Measurements from ENCODE around the gene ZNF281. TPM values are rescaled to one million over a fixed set of nuclear protein-coding genes. Genes with fewer than 3 reads are reported as not detected.

The ZNF281 gene
- total and polyA plus RNA-seq, 9 of the 15 experiments (the other 6 are each of a cell fraction or from before 2014, with no cell fraction given) = 9.6 to 24.9 (median 16.5) TPM

DNA sequence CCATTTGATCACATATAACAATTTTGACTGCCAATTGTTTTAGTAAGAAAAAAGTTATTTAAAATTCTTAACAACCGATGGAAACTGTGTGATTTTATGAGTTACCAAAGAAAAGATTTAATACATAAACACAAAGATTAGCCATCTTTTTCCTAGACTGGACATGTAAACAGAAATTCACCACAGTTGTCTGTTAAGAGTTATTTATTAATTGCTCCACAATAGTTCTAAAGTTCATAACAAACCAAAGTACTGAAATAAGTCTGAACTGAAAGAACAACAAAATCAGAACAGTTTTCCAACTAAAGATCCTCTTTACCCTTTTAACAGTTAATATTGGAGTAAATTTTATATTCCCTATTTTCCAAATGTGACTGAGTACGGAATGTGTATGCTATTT, 8.6 kb downstream of the ZNF281 start:
- H3K36me3 ChIP-seq (ENCODE audit: control insufficient read depth, insufficient read depth, low read length) = peaks cover 25% of the 10 kb centered on the region; the same call in 2 of the 3 replicates
- peaks cover 15% of the 10 kb centered on the region for H3K79me2 ChIP-seq (ENCODE audit: control insufficient read depth, insufficient read depth, low read length)
- 96% methylated on average over 2 of the region's 2 CpGs for WGBS (ENCODE audit: insufficient coverage, low coverage, missing lambda C conversion rate)
- H3K4me1 ChIP-seq (replicated peaks in 1 of 2; ENCODE audit: control insufficient read depth in 2 of 2, insufficient read depth in 2 of 2, low read length in 2 of 2) = peaks cover 0 to 4% of the 10 kb centered on the region in 2 experiments; a peak in 1 of 5 replicates
- H2AFZ ChIP-seq (ENCODE audit: low read depth, low read length) = no peak overlapping the region
- TF ChIP-seq YBX1 (IDR thresholded peaks at IDR 0.05) (no peak), RBM17 (IDR thresholded peaks at IDR 0.05; ENCODE audit: borderline replicate concordance, low read depth, low read length) (no peak), NCOA2 (IDR thresholded peaks at IDR 0.05; ENCODE audit: partially characterized antibody in 2 of 2) (no peak), GABPA (tag; conservative IDR thresholded peaks at IDR 0.05; ENCODE audit: low read depth) (no peak), MYBL2 (IDR thresholded peaks at IDR 0.05; ENCODE audit: low read depth) (no peak), MYBL2 (CRISPR knock-in tag; IDR thresholded peaks at IDR 0.05; ENCODE audit: borderline replicate concordance) (no peak), ZNF512 (tag; IDR thresholded peaks at IDR 0.05) (no peak)
- POLR2A ChIA-PET = interaction anchor here (1.0 to 1.6 kb wide), 3 partner anchors 8 to 452 kb away, joined by 3 to 5 read pairs (median 4); partner anchors contain the start of gene ZNF281
- no peak overlapping the region for H3K4me3 ChIP-seq
- intact Hi-C loops (cut with micrococcal nuclease) = no loop called here
- no peak overlapping the region for H3K9ac ChIP-seq (ENCODE audit: insufficient read depth in 1 of 2, low read depth in 2 of 2, low read length in 2 of 2)
- no peaks in the 10 kb centered on the region; the same call in 1 of the 2 replicates for H4K20me1 ChIP-seq (replicated peaks; ENCODE audit: control insufficient read depth, insufficient read depth, low read length)
- DNase-seq (ENCODE audit: extremely low read depth in 1 of 4, low spot score in 3 of 4) (no peak), FAIRE-seq (no peak), ATAC-seq (no peak)
- in situ Hi-C loops (cut with MboI) = no loop called here
- no peak overlapping the region for H3K27ac ChIP-seq (ENCODE audit: extremely low read depth, low read depth, low read length)
- H3K27me3 ChIP-seq (ENCODE audit: control insufficient read depth in 2 of 2, insufficient read depth in 2 of 2, low read length in 2 of 2) = no peaks in the 10 kb centered on the region
- CTCF ChIA-PET (ENCODE audit: low intra/inter-chr PET ratio) = no interaction called here
- no peaks in the 10 kb centered on the region for H3K9me1 ChIP-seq (ENCODE audit: control insufficient read depth, insufficient read depth, low read length)
- no peaks in the 10 kb centered on the region for H3K9me3 ChIP-seq (replicated peaks; ENCODE audit: control insufficient read depth, insufficient read depth, low read depth, low read length)
- H3K4me2 ChIP-seq (ENCODE audit: insufficient read depth, low read length) = no peak overlapping the region
- BruUV-seq (replicated peaks) = no TSS peak

Data from K562 (cell line).